K562 (cell line): ENCODE data around the gene LRRC27. TPM values are rescaled to one million over a fixed set of nuclear protein-coding genes. Genes with fewer than 3 reads are reported as not detected.

Source experiments
- ARID1B ChIP-seq: fragments of 450-650 bp; IDR thresholded peaks from 2 replicates; pipeline ENCODE4 v1.6.1; 2016; ENCODE audit warnings: antibody characterized with exemption, mild to moderate bottlenecking, inconsistent platforms
- CC2D1A ChIP-seq: fragments of 450-650 bp; IDR thresholded peaks from 2 replicates; pipeline ENCODE4 v1.6.1; 2017; ENCODE audit warnings: mild to moderate bottlenecking
- DPF2 ChIP-seq: fragments of 450-650 bp; IDR thresholded peaks from 2 replicates; pipeline ENCODE4 v1.6.1; 2016
- EZH2 ChIP-seq: IDR thresholded peaks from 2 replicates; pipeline ENCODE4 v1.6.1; 2012; ENCODE audit warnings: low read depth, mild to moderate bottlenecking, inconsistent platforms, low read length, borderline replicate concordance
- FOS ChIP-seq: IDR thresholded peaks from 3 replicates; pipeline ENCODE4 v1.6.1; 2011; ENCODE audit not compliant: insufficient read length; ENCODE audit errors: extremely low read depth
- HMBOX1 ChIP-seq: sonication (generic); IDR thresholded peaks from 2 replicates; pipeline ENCODE4 v1.6.1; 2016
- RCOR1 ChIP-seq, 2 experiments: IDR thresholded peaks; 2 replicates each; pipeline ENCODE4 v1.6.1; 2012; ENCODE audit warnings: low read depth in 2 of 2, low read length in 2 of 2, borderline replicate concordance in 1 of 2, improper control_type of control experiment in 1 of 2
- ZMIZ1 ChIP-seq, 2 experiments: fragments of 150-350 bp in 1 of 2; IDR thresholded peaks; 2 replicates each; pipeline ENCODE4 v1.6.1; 2012 to 2016; ENCODE audit warnings: low read depth in 2 of 2, low read length in 2 of 2, mild to moderate bottlenecking in 1 of 2, moderate library complexity in 1 of 2
- polyA plus RNA-seq, 8 experiments: library from polyadenylated mRNA; depleted of rRNA in 4 of 8; stranded (reverse) in 5 of 8; unstranded in 3 of 8; fragments of >200 nt; fragmentation: Nextera tagmentation in 2 of 8; fragmentation: Illumina TruSeq in 1 of 8; extraction: Ambion mirVana in 2 of 8; extraction: Trizol in 1 of 8; gene quantifications; 2 replicates each; pipeline versions ENCODE4 v1.2.1 to v1.2.3, GENCODE V29; 2011 to 2014; ENCODE audit warnings: inconsistent platforms in 1 of 8, missing spikeins in 1 of 8
- total RNA-seq, 7 experiments: library from RNA; depleted of rRNA in 6 of 7; stranded (reverse); fragments of >200 nt in 6 of 7; fragmentation: Illumina TruSeq in 2 of 7; extraction: Trizol in 2 of 7; gene quantifications; 2 replicates each; pipeline versions ENCODE4 v1.2.1 to v1.2.3, GENCODE V29; 2011 to 2021; ENCODE audit warnings: low replicate concordance in 1 of 7
- TF ChIP-seq, protein P1 (sequence below), 2 experiments: fragments of 450-650 bp in 1 of 2; sonication (generic) in 1 of 2; formaldehyde crosslinking in 1 of 2; IDR thresholded peaks; 2 replicates each; pipeline versions ENCODE4 v1.7.1 to v1.9.0; 2016 to 2022; ENCODE audit warnings: inconsistent platforms in 1 of 2, mild to moderate bottlenecking in 1 of 2, missing genetic modification reagents in 1 of 2
- TF ChIP-seq, protein P2 (sequence below), 3 experiments: fragments of 200-800 bp in 1 of 3; sonication (Bioruptor generic) in 1 of 3; sonication (generic) in 1 of 3; formaldehyde crosslinking in 1 of 3; IDR thresholded peaks; 2 replicates each; pipeline versions ENCODE4 v1.6.1 to v1.8.0; 2016 to 2022; ENCODE audit warnings: mild to moderate bottlenecking in 2 of 3, missing compliant biosample characterization in 2 of 3, missing genetic modification characterization in 2 of 3, missing genetic modification reagents in 1 of 3

Gene LRRC27
- total and polyA plus RNA-seq, 9 of the 15 experiments (the other 6 are each of a cell fraction or from before 2014, with no cell fraction given) = 0.10 to 2.7 (median 1.4) TPM

DNA sequence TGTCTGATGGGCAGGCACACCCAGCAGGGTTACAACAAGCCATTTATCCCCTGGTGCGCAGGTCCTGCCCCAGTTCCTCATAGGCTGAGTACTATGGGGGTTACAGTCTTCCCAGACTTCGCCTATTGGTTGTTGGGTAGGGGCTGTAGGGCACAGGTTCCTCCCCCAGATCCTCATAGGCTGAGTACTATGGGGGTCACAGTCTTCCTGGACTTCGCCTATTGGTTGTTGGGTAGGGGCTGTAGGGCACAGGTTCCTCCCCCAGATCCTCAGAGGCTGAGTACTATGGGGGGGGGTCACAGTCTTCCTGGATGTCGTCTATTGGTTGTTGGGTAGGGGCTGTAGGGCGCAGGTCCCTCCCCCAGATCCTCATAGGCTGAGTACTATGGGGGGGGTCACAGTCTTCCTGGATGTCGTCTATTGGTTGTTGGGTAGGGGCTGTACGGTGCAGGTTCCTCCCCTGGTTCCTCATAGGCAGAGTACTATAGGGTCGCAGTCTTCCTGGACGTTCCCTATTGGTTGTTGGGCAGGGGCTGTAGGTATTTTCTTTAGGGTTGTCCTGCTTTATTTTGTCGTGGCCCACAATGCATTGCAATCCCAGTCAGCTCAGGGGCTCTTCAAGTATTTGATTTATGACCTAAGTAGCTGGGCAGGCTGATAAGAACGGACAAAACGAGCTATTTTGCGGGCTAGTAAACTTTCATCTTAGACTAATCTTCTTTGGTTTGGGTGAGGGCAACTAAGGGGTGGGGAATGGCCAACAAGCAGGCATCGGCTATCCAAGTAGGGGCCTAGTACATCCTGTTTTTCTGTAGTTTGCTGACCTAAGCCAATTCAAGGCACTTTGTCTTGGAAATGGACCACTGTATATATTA lies 3.4 kb downstream of the LRRC27 start (continued):
- TF ChIP-seq, protein P1, sequence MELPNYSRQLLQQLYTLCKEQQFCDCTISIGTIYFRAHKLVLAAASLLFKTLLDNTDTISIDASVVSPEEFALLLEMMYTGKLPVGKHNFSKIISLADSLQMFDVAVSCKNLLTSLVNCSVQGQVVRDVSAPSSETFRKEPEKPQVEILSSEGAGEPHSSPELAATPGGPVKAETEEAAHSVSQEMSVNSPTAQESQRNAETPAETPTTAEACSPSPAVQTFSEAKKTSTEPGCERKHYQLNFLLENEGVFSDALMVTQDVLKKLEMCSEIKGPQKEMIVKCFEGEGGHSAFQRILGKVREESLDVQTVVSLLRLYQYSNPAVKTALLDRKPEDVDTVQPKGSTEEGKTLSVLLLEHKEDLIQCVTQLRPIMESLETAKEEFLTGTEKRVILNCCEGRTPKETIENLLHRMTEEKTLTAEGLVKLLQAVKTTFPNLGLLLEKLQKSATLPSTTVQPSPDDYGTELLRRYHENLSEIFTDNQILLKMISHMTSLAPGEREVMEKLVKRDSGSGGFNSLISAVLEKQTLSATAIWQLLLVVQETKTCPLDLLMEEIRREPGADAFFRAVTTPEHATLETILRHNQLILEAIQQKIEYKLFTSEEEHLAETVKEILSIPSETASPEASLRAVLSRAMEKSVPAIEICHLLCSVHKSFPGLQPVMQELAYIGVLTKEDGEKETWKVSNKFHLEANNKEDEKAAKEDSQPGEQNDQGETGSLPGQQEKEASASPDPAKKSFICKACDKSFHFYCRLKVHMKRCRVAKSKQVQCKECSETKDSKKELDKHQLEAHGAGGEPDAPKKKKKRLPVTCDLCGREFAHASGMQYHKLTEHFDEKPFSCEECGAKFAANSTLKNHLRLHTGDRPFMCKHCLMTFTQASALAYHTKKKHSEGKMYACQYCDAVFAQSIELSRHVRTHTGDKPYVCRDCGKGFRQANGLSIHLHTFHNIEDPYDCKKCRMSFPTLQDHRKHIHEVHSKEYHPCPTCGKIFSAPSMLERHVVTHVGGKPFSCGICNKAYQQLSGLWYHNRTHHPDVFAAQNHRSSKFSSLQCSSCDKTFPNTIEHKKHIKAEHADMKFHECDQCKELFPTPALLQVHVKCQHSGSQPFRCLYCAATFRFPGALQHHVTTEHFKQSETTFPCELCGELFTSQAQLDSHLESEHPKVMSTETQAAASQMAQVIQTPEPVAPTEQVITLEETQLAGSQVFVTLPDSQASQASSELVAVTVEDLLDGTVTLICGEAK (IDR thresholded peaks at IDR 0.05) = no peak
- TF ChIP-seq, protein P1 (CRISPR knock-in tag; IDR thresholded peaks at IDR 0.05) = no peak
- TF ChIP-seq RCOR1 (IDR thresholded peaks at IDR 0.05; ENCODE audit: borderline replicate concordance in 1 of 2, low read depth in 2 of 2, low read length in 2 of 2) (peak in 1 of 2 experiments; percentile 69; a peak in 1 of 4 replicates), ARID1B (peak; percentile 80), EZH2 (no peak), HMBOX1 (peak; percentile 99), FOS (peak; percentile 39), ZMIZ1 (IDR thresholded peaks at IDR 0.05; ENCODE audit: low read depth in 2 of 2, low read length in 2 of 2) (0 out of 4 replicates have a peak, but pooled peaks of 1 of the 2 experiments have one; percentile 26), CC2D1A (peak; percentile 8; the same call in 1 of the 2 replicates), DPF2 (peak; percentile 70)
- TF ChIP-seq, protein P2, sequence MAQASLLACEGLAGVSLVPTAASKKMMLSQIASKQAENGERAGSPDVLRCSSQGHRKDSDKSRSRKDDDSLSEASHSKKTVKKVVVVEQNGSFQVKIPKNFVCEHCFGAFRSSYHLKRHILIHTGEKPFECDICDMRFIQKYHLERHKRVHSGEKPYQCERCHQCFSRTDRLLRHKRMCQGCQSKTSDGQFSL (CRISPR knock-in tag; IDR thresholded peaks at IDR 0.05) = peak; percentile 94
- TF ChIP-seq, protein P2 (tag; IDR thresholded peaks at IDR 0.05) = peak in 1 of 2 experiments; percentile 84; a peak in 2 of 4 replicates
